C4-2B (cell line): ENCODE measurements around the gene AFF1.

Source experiments
- ZFX ChIP-seq: fragments of 450-650 bp; IDR thresholded peaks from 2 replicates; pipeline ENCODE4 v1.6.1; 2017
- TF ChIP-seq, protein P1 (sequence below): fragments of 450-650 bp; conservative IDR thresholded peaks from 2 replicates; pipeline ENCODE4 v1.5.1; 2017; ENCODE audit warnings: mild to moderate bottlenecking

DNA sequence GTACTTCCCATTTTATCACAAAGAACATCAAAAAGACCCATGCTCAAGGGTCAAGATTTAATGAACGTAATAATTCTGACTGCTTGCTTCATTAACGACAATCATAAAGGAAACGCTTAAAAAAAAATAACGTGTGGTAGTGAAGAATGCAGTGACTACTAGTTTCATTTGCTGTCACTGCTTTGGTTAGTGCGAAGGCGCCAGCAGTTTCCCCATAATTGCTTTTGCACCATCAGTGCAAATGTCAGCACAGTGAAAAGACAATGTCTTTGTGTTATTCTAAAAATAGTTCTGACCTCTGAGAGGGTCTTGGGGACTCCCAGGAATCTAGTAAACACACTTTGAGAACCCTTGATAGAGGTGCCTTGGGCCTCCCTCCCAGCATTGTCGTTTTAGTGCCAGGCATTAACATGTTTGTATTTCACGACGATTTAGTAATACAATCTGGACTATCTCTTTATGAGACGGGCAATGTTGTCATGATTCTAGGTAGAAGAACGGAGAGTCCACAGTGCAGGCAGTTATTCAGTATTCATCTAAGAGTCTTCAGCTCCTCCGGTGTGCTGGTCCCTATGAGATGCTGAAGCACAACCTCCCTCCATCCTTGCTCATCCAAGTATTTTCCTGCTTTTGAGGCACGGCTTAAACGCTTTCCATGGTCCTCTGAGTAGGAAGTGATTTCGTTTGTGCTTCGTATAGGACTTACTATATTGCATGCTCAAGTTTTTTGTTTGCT lies 71.0 kb downstream of the AFF1 start:
- TF ChIP-seq, protein P1, sequence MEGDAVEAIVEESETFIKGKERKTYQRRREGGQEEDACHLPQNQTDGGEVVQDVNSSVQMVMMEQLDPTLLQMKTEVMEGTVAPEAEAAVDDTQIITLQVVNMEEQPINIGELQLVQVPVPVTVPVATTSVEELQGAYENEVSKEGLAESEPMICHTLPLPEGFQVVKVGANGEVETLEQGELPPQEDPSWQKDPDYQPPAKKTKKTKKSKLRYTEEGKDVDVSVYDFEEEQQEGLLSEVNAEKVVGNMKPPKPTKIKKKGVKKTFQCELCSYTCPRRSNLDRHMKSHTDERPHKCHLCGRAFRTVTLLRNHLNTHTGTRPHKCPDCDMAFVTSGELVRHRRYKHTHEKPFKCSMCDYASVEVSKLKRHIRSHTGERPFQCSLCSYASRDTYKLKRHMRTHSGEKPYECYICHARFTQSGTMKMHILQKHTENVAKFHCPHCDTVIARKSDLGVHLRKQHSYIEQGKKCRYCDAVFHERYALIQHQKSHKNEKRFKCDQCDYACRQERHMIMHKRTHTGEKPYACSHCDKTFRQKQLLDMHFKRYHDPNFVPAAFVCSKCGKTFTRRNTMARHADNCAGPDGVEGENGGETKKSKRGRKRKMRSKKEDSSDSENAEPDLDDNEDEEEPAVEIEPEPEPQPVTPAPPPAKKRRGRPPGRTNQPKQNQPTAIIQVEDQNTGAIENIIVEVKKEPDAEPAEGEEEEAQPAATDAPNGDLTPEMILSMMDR = no peak
- TF ChIP-seq ZFX = no peak
